Measurements from ENCODE around the gene SLC5A11.
A peak's percentile ranks its signal among the peaks of the same experiment; 100 is the strongest.

DNA sequence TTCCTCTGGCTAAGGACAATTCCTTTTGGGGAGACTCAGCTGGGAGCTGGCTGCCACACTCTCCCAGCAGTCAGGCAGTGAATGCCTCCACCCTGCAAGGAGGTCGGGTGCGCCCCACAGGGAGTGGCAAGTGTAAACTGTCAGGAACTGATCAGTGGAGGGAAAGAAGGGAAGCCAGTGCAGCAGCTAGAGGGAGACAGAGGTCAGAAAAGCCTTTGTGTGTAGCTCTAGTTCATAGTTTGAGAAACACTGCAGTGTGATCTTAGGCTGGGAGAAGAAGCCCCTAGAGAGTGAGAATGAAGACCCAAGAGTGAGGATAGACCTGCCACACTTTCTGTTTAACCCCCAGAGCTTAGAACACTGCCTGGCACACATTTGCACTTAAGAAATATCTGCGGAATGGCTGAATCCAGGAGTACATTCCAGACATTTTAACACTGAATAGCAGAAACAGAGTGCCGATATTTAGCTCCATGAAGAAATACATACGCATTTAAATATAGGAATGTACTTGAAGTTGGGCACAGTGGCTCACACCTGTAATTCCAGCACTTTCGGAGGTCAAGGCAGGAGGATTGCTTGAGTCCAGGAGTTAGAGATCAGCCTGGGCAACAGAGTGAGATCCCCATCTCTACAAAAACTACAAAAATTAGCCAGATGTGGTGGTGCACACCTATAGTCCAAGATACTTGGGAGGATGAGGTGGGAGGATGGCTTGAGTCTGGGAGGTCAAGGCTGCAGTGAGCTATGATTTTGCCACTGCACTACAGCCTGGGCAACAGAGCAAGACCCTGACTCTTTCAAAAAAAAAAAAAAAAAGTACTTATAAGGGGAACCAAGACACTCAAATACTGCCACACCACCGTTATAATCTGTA lies 11.1 kb upstream of the SLC5A11 start:
- TF ChIP-seq, protein P1, sequence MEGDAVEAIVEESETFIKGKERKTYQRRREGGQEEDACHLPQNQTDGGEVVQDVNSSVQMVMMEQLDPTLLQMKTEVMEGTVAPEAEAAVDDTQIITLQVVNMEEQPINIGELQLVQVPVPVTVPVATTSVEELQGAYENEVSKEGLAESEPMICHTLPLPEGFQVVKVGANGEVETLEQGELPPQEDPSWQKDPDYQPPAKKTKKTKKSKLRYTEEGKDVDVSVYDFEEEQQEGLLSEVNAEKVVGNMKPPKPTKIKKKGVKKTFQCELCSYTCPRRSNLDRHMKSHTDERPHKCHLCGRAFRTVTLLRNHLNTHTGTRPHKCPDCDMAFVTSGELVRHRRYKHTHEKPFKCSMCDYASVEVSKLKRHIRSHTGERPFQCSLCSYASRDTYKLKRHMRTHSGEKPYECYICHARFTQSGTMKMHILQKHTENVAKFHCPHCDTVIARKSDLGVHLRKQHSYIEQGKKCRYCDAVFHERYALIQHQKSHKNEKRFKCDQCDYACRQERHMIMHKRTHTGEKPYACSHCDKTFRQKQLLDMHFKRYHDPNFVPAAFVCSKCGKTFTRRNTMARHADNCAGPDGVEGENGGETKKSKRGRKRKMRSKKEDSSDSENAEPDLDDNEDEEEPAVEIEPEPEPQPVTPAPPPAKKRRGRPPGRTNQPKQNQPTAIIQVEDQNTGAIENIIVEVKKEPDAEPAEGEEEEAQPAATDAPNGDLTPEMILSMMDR (IDR thresholded peaks at IDR 0.05; ENCODE audit: insufficient read depth, low read depth, low read length) = peak; percentile 43
- no peak for TF ChIP-seq EZH2 (IDR thresholded peaks at IDR 0.05; ENCODE audit: insufficient read depth, low read length)
